ENCODE data around the gene RPL36.

DNA sequence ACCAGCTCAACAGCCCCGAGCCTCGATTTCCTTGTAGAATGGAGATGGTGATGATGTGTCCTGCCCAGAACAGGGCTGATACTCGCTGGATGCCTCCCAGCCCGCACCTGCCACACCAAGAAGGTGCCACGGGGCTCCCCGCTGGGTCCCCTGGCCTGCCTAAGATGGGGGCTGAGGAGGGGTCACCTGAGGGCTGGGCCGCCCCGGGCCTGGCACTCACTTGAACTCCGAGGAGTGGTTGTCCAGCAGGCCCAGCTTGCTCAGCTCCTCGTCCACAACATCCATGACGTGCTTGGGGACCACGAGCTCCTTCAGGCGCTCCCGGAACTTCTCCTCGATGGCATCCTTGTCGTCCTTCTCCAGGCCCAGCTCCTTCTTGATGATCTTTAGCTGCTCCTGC lies 15.5 kb downstream of the RPL36 start:
- TF ChIP-seq, protein P1, sequence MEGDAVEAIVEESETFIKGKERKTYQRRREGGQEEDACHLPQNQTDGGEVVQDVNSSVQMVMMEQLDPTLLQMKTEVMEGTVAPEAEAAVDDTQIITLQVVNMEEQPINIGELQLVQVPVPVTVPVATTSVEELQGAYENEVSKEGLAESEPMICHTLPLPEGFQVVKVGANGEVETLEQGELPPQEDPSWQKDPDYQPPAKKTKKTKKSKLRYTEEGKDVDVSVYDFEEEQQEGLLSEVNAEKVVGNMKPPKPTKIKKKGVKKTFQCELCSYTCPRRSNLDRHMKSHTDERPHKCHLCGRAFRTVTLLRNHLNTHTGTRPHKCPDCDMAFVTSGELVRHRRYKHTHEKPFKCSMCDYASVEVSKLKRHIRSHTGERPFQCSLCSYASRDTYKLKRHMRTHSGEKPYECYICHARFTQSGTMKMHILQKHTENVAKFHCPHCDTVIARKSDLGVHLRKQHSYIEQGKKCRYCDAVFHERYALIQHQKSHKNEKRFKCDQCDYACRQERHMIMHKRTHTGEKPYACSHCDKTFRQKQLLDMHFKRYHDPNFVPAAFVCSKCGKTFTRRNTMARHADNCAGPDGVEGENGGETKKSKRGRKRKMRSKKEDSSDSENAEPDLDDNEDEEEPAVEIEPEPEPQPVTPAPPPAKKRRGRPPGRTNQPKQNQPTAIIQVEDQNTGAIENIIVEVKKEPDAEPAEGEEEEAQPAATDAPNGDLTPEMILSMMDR (conservative IDR thresholded peaks at IDR 0.05; ENCODE audit: low read length), result no peak
- TF ChIP-seq EZH2phosphoT487 (IDR thresholded peaks at IDR 0.05; ENCODE audit: borderline replicate concordance), result no peak

All from Loucy (cell line).